CD8-positive, alpha-beta memory T cell (primary cell): ENCODE results near the gene HID1. TPM values are rescaled to one million over a fixed set of nuclear protein-coding genes. Genes with fewer than 3 reads are reported as not detected.
"Not testable (repeated sequence)": the region's sequence is repeated elsewhere in the genome, so short reads cannot be mapped to it uniquely, and the experiment has no call there.

Experiments used
- CTCF ChIA-PET: fragments of 350-600 bp; sonication (Branson Sonifier 250); formaldehyde crosslinking; loops from one replicate; lab custom pipeline; 2021; ENCODE audit warnings: antibody characterized with exemption; lab: Charles Lee
- POLR2A ChIA-PET: fragments of 350-600 bp; sonication (Branson Sonifier 250); formaldehyde crosslinking; loops from one replicate; lab custom pipeline; 2021; ENCODE audit warnings: antibody characterized with exemption; lab: Charles Lee
- DNase-seq, 5 donors: peaks; one replicate each; pipeline versions ENCODE4 v3.0.0 to v3.0.0-alpha.2; 2020 to 2022; ENCODE audit warnings: mixed read lengths in 1 of 5
- H3K27ac ChIP-seq: one replicate; pipeline ENCODE4 v1.7.0; 2013; ENCODE audit warnings: low read depth, mild to moderate bottlenecking, low read length, moderate library complexity
- H3K27me3 ChIP-seq: 2 replicates; pipeline ENCODE4 v1.7.0; 2013; ENCODE audit warnings: low read length, mild to moderate bottlenecking; ENCODE audit not compliant: insufficient read depth, poor library complexity, severe bottlenecking
- H3K36me3 ChIP-seq: 2 replicates; pipeline ENCODE4 v1.7.0; 2013; ENCODE audit warnings: mild to moderate bottlenecking, low read length, moderate library complexity; ENCODE audit not compliant: insufficient read depth
- H3K4me1 ChIP-seq: 2 replicates; pipeline ENCODE4 v1.7.0; 2013; ENCODE audit warnings: mild to moderate bottlenecking, low read length, moderate library complexity; ENCODE audit not compliant: insufficient read depth
- H3K4me3 ChIP-seq: 2 replicates; pipeline ENCODE4 v1.7.0; 2013; ENCODE audit warnings: mild to moderate bottlenecking, low read length
- H3K9me3 ChIP-seq: 2 replicates; pipeline ENCODE4 v1.7.0; 2013; ENCODE audit warnings: mild to moderate bottlenecking, low read length
- H3K27ac Mint-ChIP-seq, 8 donors: one replicate each; pipeline ENCODE4 v1.8.0; 2020 to 2021; ENCODE audit warnings: mixed read lengths in 8 of 8, mild to moderate bottlenecking in 6 of 8, inconsistent platforms in 3 of 8, moderate library complexity in 3 of 8
- H3K27me3 Mint-ChIP-seq, 2 donors: one replicate each; pipeline ENCODE4 v1.8.0; 2020 to 2021; ENCODE audit warnings: mixed read lengths in 2 of 2, mild to moderate bottlenecking in 1 of 2, moderate library complexity in 1 of 2
- H3K36me3 Mint-ChIP-seq, 3 donors: one replicate each; pipeline ENCODE4 v1.8.0; 2020 to 2021; ENCODE audit warnings: mixed read lengths in 3 of 3, inconsistent platforms in 1 of 3, mild to moderate bottlenecking in 1 of 3
- H3K4me1 Mint-ChIP-seq, 3 donors: one replicate each; pipeline ENCODE4 v1.8.0; 2020 to 2021; ENCODE audit warnings: mixed read lengths in 3 of 3, inconsistent platforms in 1 of 3, mild to moderate bottlenecking in 1 of 3
- H3K4me3 Mint-ChIP-seq, 7 donors: one replicate each; pipeline ENCODE4 v1.8.0; 2020 to 2021; ENCODE audit warnings: mixed read lengths in 7 of 7, mild to moderate bottlenecking in 6 of 7, moderate library complexity in 4 of 7, inconsistent platforms in 2 of 7
- H3K9me3 Mint-ChIP-seq, 5 donors: one replicate each; pipeline ENCODE4 v1.8.0; 2020 to 2022; ENCODE audit warnings: mixed read lengths in 5 of 5, mild to moderate bottlenecking in 3 of 5, moderate library complexity in 2 of 5, inconsistent platforms in 1 of 5
- polyA plus RNA-seq: library from polyadenylated mRNA; unstranded; fragments of 300-500 nt; fragmentation: Illumina TruSeq; gene quantifications from one replicate; pipeline ENCODE4 v1.2.3, GENCODE V29; 2021
- total RNA-seq, 2 experiments: library from RNA; stranded (reverse); gene quantifications; one replicate each; pipeline ENCODE4 v1.2.3, GENCODE V29; 2021

Gene HID1
- total and polyA plus RNA-seq, 3 experiments from 2014 or later = 0.91 to 5.2 (median 2.3) TPM

- ChIA-PET POLR2A (no interaction called here), CTCF (no interaction called here)
- Mint-ChIP-seq H3K27me3 (peaks cover 11 to 32% of the 10 kb centered on the region in 2 donors), H3K9me3 (no peaks in the 10 kb centered on the region), H3K27ac (no peak overlapping the region), H3K4me3 (no peak overlapping the region), H3K4me1 (peaks cover 0 to 3% (median 0%) of the 10 kb centered on the region in 3 donors), H3K36me3 (no peaks in the 10 kb centered on the region)
- no peak overlapping the region for H3K27ac ChIP-seq
- H3K27me3 ChIP-seq = no peaks in the 10 kb centered on the region
- no peak overlapping the region for H3K4me3 ChIP-seq
- no peaks in the 10 kb centered on the region for H3K9me3 ChIP-seq
- DNase-seq = no peak
- H3K36me3 ChIP-seq = no peaks in the 10 kb centered on the region
- no peaks in the 10 kb centered on the region for H3K4me1 ChIP-seq
Observed at GRCh38 chr17:74916136-74916850, 56.3 kb downstream of the HID1 start.

GRCh38 chr17:74911423-74911822 lies 61.1 kb downstream of the HID1 start:
- POLR2A ChIA-PET, H3K4me3 ChIP-seq, H3K36me3 ChIP-seq, DNase-seq, CTCF ChIA-PET, H3K27ac ChIP-seq, H3K4me1 ChIP-seq, H3K9me3 Mint-ChIP-seq, H3K4me3 Mint-ChIP-seq, H3K9me3 ChIP-seq, H3K27me3 ChIP-seq, H3K27ac Mint-ChIP-seq, H3K4me1 Mint-ChIP-seq, H3K36me3 Mint-ChIP-seq: not testable (repeated sequence)
- H3K27me3 Mint-ChIP-seq = peaks cover 3 to 14% of the 10 kb centered on the region in 2 donors

GRCh38 chr17:74909097-74909496 lies 63.5 kb downstream of the HID1 start:
- peaks cover 1 to 17% of the 10 kb centered on the region in 2 donors for H3K27me3 Mint-ChIP-seq
- H3K4me1 Mint-ChIP-seq, H3K9me3 ChIP-seq, H3K36me3 Mint-ChIP-seq, DNase-seq, POLR2A ChIA-PET, H3K27ac ChIP-seq, H3K4me3 ChIP-seq, H3K9me3 Mint-ChIP-seq, H3K36me3 ChIP-seq, H3K4me3 Mint-ChIP-seq, H3K27me3 ChIP-seq, H3K4me1 ChIP-seq, CTCF ChIA-PET, H3K27ac Mint-ChIP-seq: not testable (repeated sequence)

- POLR2A ChIA-PET = no interaction called here
- DNase-seq = no peak
- Histone ChIP-seq H3K4me3 (no peak overlapping the region), H3K9me3 (no peaks in the 10 kb centered on the region), H3K4me1 (no peaks in the 10 kb centered on the region), H3K27ac (no peak overlapping the region), H3K36me3 (no peaks in the 10 kb centered on the region), H3K27me3 (no peaks in the 10 kb centered on the region)
- Mint-ChIP-seq H3K4me3 (no peak overlapping the region), H3K4me1 (no peaks in the 10 kb centered on the region), H3K27ac (no peak overlapping the region), H3K9me3 (peaks cover 0 to 2% (median 0%) of the 10 kb centered on the region in 5 donors), H3K27me3 (peaks cover 2 to 32% of the 10 kb centered on the region in 2 donors), H3K36me3 (no peaks in the 10 kb centered on the region)
- CTCF ChIA-PET = no interaction called here
Observed at GRCh38 chr17:74907012-74907411, 65.5 kb downstream of the HID1 start.

- H3K27me3 Mint-ChIP-seq = peaks cover 2 to 39% of the 10 kb centered on the region in 2 donors
- H3K4me1 ChIP-seq, H3K4me1 Mint-ChIP-seq, H3K4me3 Mint-ChIP-seq, H3K36me3 ChIP-seq, H3K4me3 ChIP-seq, H3K9me3 Mint-ChIP-seq, DNase-seq, H3K27me3 ChIP-seq, CTCF ChIA-PET, POLR2A ChIA-PET, H3K36me3 Mint-ChIP-seq, H3K9me3 ChIP-seq, H3K27ac ChIP-seq: not testable (repeated sequence)
- H3K27ac Mint-ChIP-seq = peak overlapping the region in 1 of 8 donors; percentile 56
Observed at GRCh38 chr17:74906214-74906793, 66.3 kb downstream of the HID1 start.

- no peaks in the 10 kb centered on the region for H3K36me3 Mint-ChIP-seq
Observed at GRCh38 chr17:74904687-74905409, 67.7 kb downstream of the HID1 start.

GRCh38 chr17:74903671-74904070 lies 68.9 kb downstream of the HID1 start:
- DNase-seq = no peak
- no peaks in the 10 kb centered on the region for H3K4me1 Mint-ChIP-seq
- H3K4me3 Mint-ChIP-seq = peak overlapping the region in 2 of 7 donors; percentile 32 to 34
- peaks cover 3 to 40% of the 10 kb centered on the region in 2 donors for H3K27me3 Mint-ChIP-seq
- H3K4me1 ChIP-seq = no peaks in the 10 kb centered on the region
- H3K9me3 Mint-ChIP-seq = peaks cover 0 to 2% (median 0%) of the 10 kb centered on the region in 5 donors
- no peaks in the 10 kb centered on the region for H3K27me3 ChIP-seq
- no peaks in the 10 kb centered on the region for H3K36me3 Mint-ChIP-seq
- H3K36me3 ChIP-seq = no peaks in the 10 kb centered on the region
- CTCF ChIA-PET = no interaction called here
- no peaks in the 10 kb centered on the region for H3K9me3 ChIP-seq
- POLR2A ChIA-PET = no interaction called here
- H3K4me3 ChIP-seq = no peak overlapping the region
- no peak overlapping the region for H3K27ac Mint-ChIP-seq
- no peak overlapping the region for H3K27ac ChIP-seq

More at GRCh38 chr17:74904687-74905409, 67.7 kb downstream of the HID1 start:
- no peak for DNase-seq
- H3K9me3 Mint-ChIP-seq = peaks cover 0 to 2% (median 0%) of the 10 kb centered on the region in 5 donors
- Histone ChIP-seq H3K27ac (no peak overlapping the region), H3K9me3 (no peaks in the 10 kb centered on the region), H3K4me1 (no peaks in the 10 kb centered on the region), H3K36me3 (no peaks in the 10 kb centered on the region), H3K4me3 (no peak overlapping the region), H3K27me3 (no peaks in the 10 kb centered on the region)
- no peak overlapping the region for H3K4me3 Mint-ChIP-seq
- no peak overlapping the region for H3K27ac Mint-ChIP-seq
- ChIA-PET CTCF (no interaction called here), POLR2A (no interaction called here)
- no peaks in the 10 kb centered on the region for H3K4me1 Mint-ChIP-seq
- H3K27me3 Mint-ChIP-seq = peaks cover 2 to 38% of the 10 kb centered on the region in 2 donors

GRCh38 chr17:74903034-74903433 lies 69.5 kb downstream of the HID1 start:
- H3K27ac Mint-ChIP-seq = peak overlapping the region in 1 of 8 donors; percentile 70
- peaks cover 4 to 43% of the 10 kb centered on the region in 2 donors for H3K27me3 Mint-ChIP-seq
- H3K9me3 Mint-ChIP-seq = peaks cover 0 to 2% (median 0%) of the 10 kb centered on the region in 5 donors
- no peak overlapping the region for H3K4me3 ChIP-seq
- H3K4me3 Mint-ChIP-seq = no peak overlapping the region
- H3K4me1 Mint-ChIP-seq = no peaks in the 10 kb centered on the region
- H3K36me3 ChIP-seq = no peaks in the 10 kb centered on the region
- no peak for DNase-seq
- no peaks in the 10 kb centered on the region for H3K4me1 ChIP-seq
- H3K9me3 ChIP-seq = no peaks in the 10 kb centered on the region
- H3K36me3 Mint-ChIP-seq = no peaks in the 10 kb centered on the region
- H3K27me3 ChIP-seq = no peaks in the 10 kb centered on the region
- POLR2A ChIA-PET = no interaction called here
- no peak overlapping the region for H3K27ac ChIP-seq
- CTCF ChIA-PET = no interaction called here
